Central memory CD8-positive, alpha-beta T cell (primary cell): ENCODE measurements around the gene TLL2.
"Not testable (repeated sequence)": the region's sequence is repeated elsewhere in the genome, so short reads cannot be mapped to it uniquely, and the experiment has no call there.

Source experiments
- ATAC-seq: fragments of 150-1000 bp; cut with Tn5 transposase; replicated peaks from 2 replicates; pipeline ENCODE4 v1.10.0; 2022; ENCODE audit warnings: mild to moderate bottlenecking, moderate FRiP score, moderate number of reproducible peaks; ENCODE audit not compliant: poor library complexity, severe bottlenecking; ENCODE audit errors: extremely low read depth
- DNase-seq, 2 donors: peaks; one replicate each; pipeline ENCODE4 v3.0.0; 2021; ENCODE audit warnings: low spot score in 2 of 2
- H3K27ac Mint-ChIP-seq: one replicate; pipeline ENCODE4 v1.8.0; 2022; ENCODE audit warnings: low read depth, mild to moderate bottlenecking, moderate library complexity, mixed read lengths
- H3K27me3 Mint-ChIP-seq: one replicate; pipeline ENCODE4 v1.8.0; 2022; ENCODE audit warnings: mixed read lengths
- H3K36me3 Mint-ChIP-seq: one replicate; pipeline ENCODE4 v1.8.0; 2022; ENCODE audit warnings: mild to moderate bottlenecking, moderate library complexity, mixed read lengths; ENCODE audit not compliant: insufficient read depth
- H3K4me1 Mint-ChIP-seq: one replicate; pipeline ENCODE4 v1.8.0; 2022; ENCODE audit warnings: mixed read lengths
- H3K4me3 Mint-ChIP-seq: one replicate; pipeline ENCODE4 v1.8.0; 2022; ENCODE audit warnings: mild to moderate bottlenecking, moderate library complexity, mixed read lengths
- H3K9me3 Mint-ChIP-seq: one replicate; pipeline ENCODE4 v1.8.0; 2022; ENCODE audit warnings: mixed read lengths

Gene TLL2

GRCh38 chr10:96513698-96514561 lies at the start of gene TLL2:
Gene TLL2, minus strand, starts transcription at chr10:96513926. Its CDS starts 241 bp downstream, at chr10:96513685.
- Mint-ChIP-seq H3K4me3 (peak within 1 kb of the TSS; percentile 77), H3K36me3 (peaks cover 3% of the 10 kb centered on the region), H3K4me1 (peaks cover 27% of the 10 kb centered on the region), H3K27ac (no peak within 1 kb of the TSS), H3K9me3 (no peaks in the 10 kb centered on the region), H3K27me3 (peaks cover 32% of the 10 kb centered on the region)
- no peak for DNase-seq
- ATAC-seq: peak; percentile 66

- Mint-ChIP-seq H3K36me3 (peaks cover 33% of the 10 kb centered on the region), H3K27ac (peak overlapping the region; percentile 11), H3K9me3 (no peaks in the 10 kb centered on the region), H3K4me1 (peaks cover 18% of the 10 kb centered on the region), H3K27me3 (no peaks in the 10 kb centered on the region), H3K4me3 (no peak overlapping the region)
- ATAC-seq (no peak), DNase-seq (no peak)
Observed at GRCh38 chr10:96560966-96561887, 47.5 kb upstream of the TLL2 start.

- no peak overlapping the region for H3K27ac Mint-ChIP-seq
- no peak overlapping the region for H3K4me3 Mint-ChIP-seq
- no peaks in the 10 kb centered on the region for H3K27me3 Mint-ChIP-seq
- H3K4me1 Mint-ChIP-seq: peaks cover 12% of the 10 kb centered on the region
- peaks cover 32% of the 10 kb centered on the region for H3K36me3 Mint-ChIP-seq
- ATAC-seq (no peak), DNase-seq (no peak)
- no peaks in the 10 kb centered on the region for H3K9me3 Mint-ChIP-seq
Observed at GRCh38 chr10:96560489-96560888, 46.8 kb upstream of the TLL2 start.

- Mint-ChIP-seq H3K27me3 (no peaks in the 10 kb centered on the region), H3K4me1 (no peaks in the 10 kb centered on the region), H3K36me3 (peaks cover 27% of the 10 kb centered on the region), H3K4me3 (no peak overlapping the region), H3K27ac (no peak overlapping the region), H3K9me3 (no peaks in the 10 kb centered on the region)
- no peak for DNase-seq
- ATAC-seq: peak; percentile 28
Observed at GRCh38 chr10:96556003-96556402, 42.3 kb upstream of the TLL2 start.

- Mint-ChIP-seq H3K27me3 (no peaks in the 10 kb centered on the region), H3K27ac (no peak overlapping the region), H3K4me1 (no peaks in the 10 kb centered on the region), H3K4me3 (no peak overlapping the region), H3K36me3 (peaks cover 26% of the 10 kb centered on the region), H3K9me3 (no peaks in the 10 kb centered on the region)
- no peak for DNase-seq
- ATAC-seq: no peak
Observed at GRCh38 chr10:96555330-96555729, 41.6 kb upstream of the TLL2 start.

GRCh38 chr10:96548589-96548988 lies 34.9 kb upstream of the TLL2 start:
- Mint-ChIP-seq H3K27ac (no peak overlapping the region), H3K9me3 (no peaks in the 10 kb centered on the region), H3K27me3 (no peaks in the 10 kb centered on the region), H3K4me3 (no peak overlapping the region), H3K4me1 (peaks cover 9% of the 10 kb centered on the region), H3K36me3 (peaks cover 61% of the 10 kb centered on the region)
- DNase-seq (no peak), ATAC-seq (no peak)

- H3K4me3 Mint-ChIP-seq, H3K27ac Mint-ChIP-seq, H3K9me3 Mint-ChIP-seq, H3K27me3 Mint-ChIP-seq, ATAC-seq, DNase-seq: not testable (repeated sequence)
- H3K4me1 Mint-ChIP-seq: peaks cover 16% of the 10 kb centered on the region
- peaks cover 68% of the 10 kb centered on the region for H3K36me3 Mint-ChIP-seq
Observed at GRCh38 chr10:96545558-96545957, 31.8 kb upstream of the TLL2 start.

GRCh38 chr10:96541921-96542320 lies 28.2 kb upstream of the TLL2 start:
- no peak for DNase-seq
- Mint-ChIP-seq H3K36me3 (peaks cover 65% of the 10 kb centered on the region), H3K27me3 (no peaks in the 10 kb centered on the region), H3K4me1 (peaks cover 28% of the 10 kb centered on the region), H3K27ac (no peak overlapping the region), H3K4me3 (no peak overlapping the region), H3K9me3 (no peaks in the 10 kb centered on the region)
- no peak for ATAC-seq

- Mint-ChIP-seq H3K9me3 (no peaks in the 10 kb centered on the region), H3K27ac (no peak overlapping the region), H3K27me3 (no peaks in the 10 kb centered on the region)
Observed at GRCh38 chr10:96540240-96540639, 26.5 kb upstream of the TLL2 start.

GRCh38 chr10:96538683-96539082 lies 25.0 kb upstream of the TLL2 start:
- H3K27ac Mint-ChIP-seq: no peak overlapping the region
- H3K9me3 Mint-ChIP-seq: no peaks in the 10 kb centered on the region
- ATAC-seq (no peak), DNase-seq (no peak)
- no peaks in the 10 kb centered on the region for H3K27me3 Mint-ChIP-seq
- peaks cover 24% of the 10 kb centered on the region for H3K4me1 Mint-ChIP-seq
- peaks cover 45% of the 10 kb centered on the region for H3K36me3 Mint-ChIP-seq
- no peak overlapping the region for H3K4me3 Mint-ChIP-seq

More at GRCh38 chr10:96540240-96540639, 26.5 kb upstream of the TLL2 start:
- Mint-ChIP-seq H3K36me3 (peaks cover 55% of the 10 kb centered on the region), H3K4me1 (peaks cover 24% of the 10 kb centered on the region), H3K4me3 (no peak overlapping the region)
- DNase-seq: no peak
- no peak for ATAC-seq

- Mint-ChIP-seq H3K27me3 (no peaks in the 10 kb centered on the region), H3K36me3 (peaks cover 37% of the 10 kb centered on the region), H3K4me1 (peaks cover 20% of the 10 kb centered on the region), H3K4me3 (no peak overlapping the region), H3K27ac (peak overlapping the region; percentile 10), H3K9me3 (no peaks in the 10 kb centered on the region)
- ATAC-seq (no peak), DNase-seq (no peak)
Observed at GRCh38 chr10:96536129-96536528, 22.4 kb upstream of the TLL2 start.

GRCh38 chr10:96532523-96532922 lies 18.8 kb upstream of the TLL2 start:
- H3K4me3 Mint-ChIP-seq: no peak overlapping the region
- DNase-seq (no peak), ATAC-seq (no peak)
- no peaks in the 10 kb centered on the region for H3K9me3 Mint-ChIP-seq
- no peak overlapping the region for H3K27ac Mint-ChIP-seq
- H3K4me1 Mint-ChIP-seq: peaks cover 11% of the 10 kb centered on the region
- H3K27me3 Mint-ChIP-seq: no peaks in the 10 kb centered on the region
- peaks cover 41% of the 10 kb centered on the region for H3K36me3 Mint-ChIP-seq
